ENCODE results near the gene ZNF536.
"Not testable (repeated sequence)": the region's sequence is repeated elsewhere in the genome, so short reads cannot be mapped to it uniquely, and the experiment has no call there.

The ZNF536 gene

DNA sequence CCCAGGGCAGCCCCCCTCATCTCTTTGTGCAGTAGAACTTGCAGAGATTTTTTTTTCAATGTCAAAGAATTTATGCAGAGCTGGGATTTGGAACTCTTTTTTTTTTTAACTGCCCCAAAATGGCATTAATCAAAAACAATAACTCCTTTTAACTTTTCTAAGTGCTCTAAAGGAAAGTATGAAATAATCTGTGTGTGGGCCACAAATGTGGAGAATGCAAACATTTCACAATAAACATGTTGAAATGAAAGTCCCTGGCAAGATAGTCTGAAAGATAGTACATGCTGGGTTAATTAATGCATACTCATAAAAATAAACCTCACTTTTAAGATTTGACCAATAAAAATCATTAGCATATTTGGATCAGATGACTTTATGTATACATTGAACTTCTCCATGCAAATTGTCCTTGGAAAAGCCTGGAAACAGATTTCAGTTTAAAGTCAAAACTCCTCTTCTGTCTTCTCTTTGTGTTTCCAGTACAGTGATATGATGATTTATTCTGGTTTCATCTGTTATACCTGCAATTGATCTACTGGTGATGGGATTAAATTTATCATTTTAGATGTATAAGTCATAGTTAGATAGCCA, 30.5 kb upstream of the ZNF536 start:
- DNase-seq (ENCODE audit: low read depth), result no peak

DNA sequence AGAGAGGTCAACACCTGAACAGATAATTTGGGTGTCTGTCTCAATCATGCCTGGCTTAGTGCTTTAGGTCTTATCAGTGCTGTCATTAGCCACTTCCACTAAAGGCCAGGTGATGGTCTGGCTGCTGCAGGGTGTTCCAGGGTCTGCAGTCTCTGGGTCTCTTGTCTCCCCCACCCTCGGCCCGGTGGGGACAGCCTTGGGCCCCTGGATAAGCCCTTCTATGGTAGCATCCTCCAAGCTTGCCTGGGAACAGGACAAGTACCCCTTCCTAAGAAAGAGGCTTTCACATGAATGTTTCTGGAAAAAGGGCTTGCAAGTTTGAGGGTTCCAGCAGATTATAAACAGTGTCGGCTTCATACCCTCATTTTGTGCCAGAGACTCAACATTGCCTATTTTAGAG, 29.3 kb upstream of the ZNF536 start:
- DNase-seq (ENCODE audit: low read depth), result no peak

DNA sequence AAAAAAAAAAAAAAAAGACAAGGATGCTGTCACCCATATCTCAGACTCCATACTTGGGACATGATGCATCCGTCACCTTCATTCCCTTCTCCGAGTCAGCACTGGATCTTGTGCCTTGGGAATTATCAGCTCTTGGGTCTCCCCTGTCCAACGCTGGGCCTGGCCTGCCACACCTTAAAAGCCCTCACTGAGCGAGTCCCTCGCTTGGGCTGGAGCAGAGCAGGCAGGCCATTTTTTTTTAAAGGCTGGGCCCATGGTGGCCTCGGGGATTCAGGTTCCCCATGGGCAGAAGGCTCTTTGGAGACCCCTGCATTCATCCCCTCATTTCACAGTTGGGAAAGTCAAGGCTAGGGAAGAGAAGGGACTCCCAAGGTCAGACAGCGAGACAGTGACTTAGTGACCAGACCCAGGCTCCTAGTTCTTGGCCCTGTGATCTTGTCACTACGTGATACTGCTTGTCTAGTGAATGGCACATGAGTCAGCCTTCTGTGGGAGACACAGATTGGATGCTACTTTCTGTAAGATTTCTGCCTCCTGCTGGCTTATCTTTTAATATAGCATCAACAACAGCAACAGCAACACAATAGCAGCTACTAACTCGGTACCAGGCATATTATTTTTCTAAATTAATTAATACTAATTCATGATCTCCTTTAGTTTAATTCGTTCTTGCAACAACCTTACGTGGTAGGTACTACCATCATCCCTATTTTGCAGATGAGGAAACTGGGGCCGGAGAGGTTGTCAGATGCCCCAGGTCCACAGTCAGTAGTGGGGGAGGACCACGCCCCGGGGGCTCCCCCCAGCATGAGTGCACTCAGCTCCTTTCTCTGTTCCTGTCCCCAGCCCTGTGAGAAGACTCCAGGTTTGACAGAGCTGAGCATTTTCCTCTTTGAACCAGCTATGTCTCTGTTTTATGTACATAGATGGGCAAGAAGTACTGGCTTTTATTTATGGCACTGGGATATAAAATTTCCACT, 27.4 kb upstream of the ZNF536 start:
- no peak for DNase-seq (ENCODE audit: low read depth)

GRCh38 chr19:30345686-30346085, 26.5 kb upstream of the ZNF536 start:
- no peak for DNase-seq (ENCODE audit: low read depth)

- DNase-seq (ENCODE audit: low read depth), result not testable (repeated sequence)
Measured at GRCh38 chr19:30346468-30346867, 25.7 kb upstream of the ZNF536 start.

- DNase-seq (ENCODE audit: low read depth), result no peak
Measured at GRCh38 chr19:30349131-30349730, 23.0 kb upstream of the ZNF536 start.

DNA sequence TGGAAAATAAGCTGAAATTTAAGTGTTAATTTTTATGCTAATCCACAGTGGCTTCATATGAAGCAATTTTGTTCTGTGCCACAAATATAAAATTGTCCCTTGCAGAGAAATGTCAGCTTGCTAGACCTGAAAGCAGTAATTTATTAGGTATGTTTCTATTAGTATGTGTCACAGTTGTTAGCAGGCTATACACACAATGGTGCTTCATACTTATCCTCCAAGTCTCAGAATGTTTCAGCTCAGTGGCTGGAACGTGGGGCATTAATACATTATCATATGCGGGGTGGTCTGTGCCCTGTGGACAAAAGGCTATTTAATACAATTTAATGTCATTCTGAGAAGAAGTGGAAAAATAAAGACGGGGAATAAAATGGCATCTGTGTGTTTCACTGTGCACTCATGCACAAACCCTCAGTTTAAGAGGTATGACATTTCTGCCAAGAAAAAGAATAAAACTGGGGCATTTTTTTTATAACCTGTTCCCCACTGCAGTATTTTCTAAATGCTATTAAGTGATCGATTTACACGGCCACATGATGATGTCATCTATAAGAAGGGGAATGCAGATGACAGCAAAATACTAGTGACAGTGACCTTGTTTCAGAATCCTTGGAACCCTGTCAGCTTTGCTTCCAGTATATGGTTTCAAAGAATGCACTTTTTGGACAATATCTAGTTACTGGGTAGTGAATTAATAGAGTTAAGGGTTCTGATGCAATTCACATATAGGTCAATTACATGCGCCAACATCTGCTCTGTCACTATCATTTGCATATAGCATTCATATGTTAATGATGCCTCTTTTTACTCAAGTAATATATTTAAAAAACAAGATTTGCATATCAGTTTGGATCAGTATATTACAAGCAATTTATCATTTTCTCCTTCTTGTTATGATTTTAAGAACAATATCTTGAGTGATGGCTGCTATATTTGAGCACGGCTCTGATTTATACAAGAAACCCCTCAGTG, 21.2 kb upstream of the ZNF536 start:
- DNase-seq (ENCODE audit: low read depth), result no peak

- DNase-seq (ENCODE audit: low read depth), result no peak
Measured at GRCh38 chr19:30351774-30352173, 20.4 kb upstream of the ZNF536 start.

DNA sequence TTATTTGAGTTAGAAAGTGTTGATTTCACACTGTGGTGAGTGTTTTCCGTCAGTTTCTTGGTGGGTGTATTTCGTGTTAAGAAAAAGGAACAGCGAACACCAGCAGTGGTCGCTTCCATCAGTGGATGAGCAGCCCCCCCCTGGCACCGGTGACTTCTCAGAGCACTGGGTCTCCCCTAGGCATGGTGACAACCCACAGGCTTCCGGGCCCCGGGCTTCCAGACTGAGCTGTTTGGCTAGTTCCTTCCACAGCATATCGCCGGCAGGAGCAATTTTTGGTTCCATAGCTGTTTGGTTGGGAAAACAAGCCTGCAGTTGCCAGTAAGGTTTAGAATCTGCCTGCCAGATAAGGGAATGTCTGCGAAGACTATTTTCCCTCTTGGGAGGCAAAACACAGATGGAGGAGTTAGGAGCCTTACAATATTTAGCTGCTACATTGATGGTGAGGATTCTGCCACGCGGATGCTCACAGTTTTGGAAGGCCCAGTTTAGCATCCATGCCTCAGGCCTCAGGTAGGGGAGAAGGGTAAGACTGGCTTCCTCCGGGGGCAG, 18.7 kb upstream of the ZNF536 start:
- DNase-seq (ENCODE audit: low read depth), result no peak

DNA sequence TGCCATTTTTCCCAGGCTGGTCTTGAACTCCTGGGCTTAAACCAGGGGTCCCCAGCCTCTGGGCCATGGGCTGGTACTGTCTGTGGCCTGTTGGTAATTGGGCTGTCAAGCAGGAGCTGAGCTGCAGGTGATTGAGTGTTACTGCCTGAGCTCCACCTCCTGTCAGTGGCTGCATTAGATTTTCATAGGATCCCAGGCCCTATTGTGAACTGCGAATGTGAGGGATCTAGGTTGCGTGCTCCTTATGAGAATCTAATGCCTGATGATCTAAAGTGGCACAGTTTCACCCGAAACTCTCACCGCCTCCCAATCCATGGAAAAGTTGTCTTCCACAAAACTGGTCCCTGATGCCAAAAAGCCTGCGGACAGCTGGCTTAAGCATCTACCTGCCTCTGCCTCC, 16.6 kb upstream of the ZNF536 start:
- DNase-seq (ENCODE audit: low read depth), result no peak

DNA sequence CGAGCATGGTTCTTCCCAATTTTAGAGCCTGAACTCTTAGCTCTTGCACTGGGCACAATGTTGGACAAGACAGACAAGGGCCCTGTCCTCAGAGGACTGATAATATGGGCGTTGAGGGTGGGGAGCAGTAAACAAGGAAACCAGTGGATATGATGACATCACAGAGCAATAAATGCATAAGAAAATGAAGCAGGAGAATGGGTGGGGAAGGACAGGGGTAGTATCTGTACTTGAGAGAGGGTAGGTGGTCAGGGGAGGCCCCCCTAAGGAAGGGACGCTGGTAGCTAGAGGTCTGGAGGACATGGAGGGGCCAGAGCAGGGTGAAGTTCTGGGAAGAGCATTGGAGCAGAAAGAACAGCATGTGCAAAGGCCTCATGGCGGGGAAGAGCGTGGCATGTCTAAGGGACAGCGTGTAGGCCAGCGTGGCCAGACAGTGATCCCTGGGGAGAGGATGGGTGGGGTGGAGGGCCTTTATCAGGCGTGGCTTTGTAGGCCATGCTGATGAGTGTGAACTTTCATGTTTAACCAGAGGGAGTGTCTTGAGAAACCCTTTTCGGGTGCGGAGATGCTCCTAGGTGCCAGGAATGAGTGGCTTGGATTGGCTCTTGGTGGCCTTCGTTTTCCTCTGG, 15.1 kb upstream of the ZNF536 start:
- DNase-seq (ENCODE audit: low read depth), result no peak

- no peak for DNase-seq (ENCODE audit: low read depth)
Measured at GRCh38 chr19:30357580-30357954, 14.6 kb upstream of the ZNF536 start.

DNA sequence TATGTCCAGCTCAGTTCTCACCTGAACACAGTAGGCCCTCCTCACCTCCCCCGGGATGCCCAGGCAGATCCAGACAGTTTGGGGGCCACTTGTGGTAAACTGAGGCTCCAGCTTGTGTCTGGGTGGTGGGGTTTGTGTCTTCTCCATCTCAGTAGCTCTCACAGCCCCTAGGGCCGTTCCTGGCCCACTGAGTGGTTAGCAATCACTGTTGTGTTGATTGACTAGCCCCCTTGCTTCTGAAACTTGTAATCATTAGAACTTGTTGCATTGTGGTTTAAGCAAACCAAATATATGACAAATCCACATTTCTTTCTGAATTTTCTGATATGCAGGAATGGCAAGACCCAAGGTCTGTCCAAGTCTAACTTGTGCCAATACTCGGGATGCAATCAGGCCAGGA, 13.9 kb upstream of the ZNF536 start:
- DNase-seq (ENCODE audit: low read depth), result no peak

GRCh38 chr19:30358821-30359580, 13.2 kb upstream of the ZNF536 start:
- DNase-seq (ENCODE audit: low read depth), result no peak

DNA sequence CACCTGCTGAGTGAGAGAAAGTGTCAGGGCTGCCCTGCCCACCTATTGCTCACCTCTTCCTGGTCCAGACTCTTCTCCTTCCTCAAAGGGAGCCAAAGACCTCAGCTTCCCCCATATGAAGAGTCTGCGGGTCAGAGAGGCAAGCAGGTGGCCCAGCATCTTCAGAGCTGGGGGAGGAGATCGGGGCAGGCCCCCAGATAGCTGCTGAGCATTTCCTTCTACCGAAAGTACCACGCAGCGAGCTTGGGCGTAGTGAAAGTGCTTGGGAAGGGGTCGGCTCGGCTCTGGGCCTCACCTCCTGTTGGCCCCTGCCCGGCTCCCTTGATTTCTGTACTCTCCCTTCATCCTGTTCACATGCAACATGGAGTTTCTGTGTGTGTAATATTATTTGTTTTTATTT, 12.2 kb upstream of the ZNF536 start:
- DNase-seq (ENCODE audit: low read depth), result no peak

- no peak for DNase-seq (ENCODE audit: low read depth)
Measured at GRCh38 chr19:30360376-30361106, 11.6 kb upstream of the ZNF536 start.

DNA sequence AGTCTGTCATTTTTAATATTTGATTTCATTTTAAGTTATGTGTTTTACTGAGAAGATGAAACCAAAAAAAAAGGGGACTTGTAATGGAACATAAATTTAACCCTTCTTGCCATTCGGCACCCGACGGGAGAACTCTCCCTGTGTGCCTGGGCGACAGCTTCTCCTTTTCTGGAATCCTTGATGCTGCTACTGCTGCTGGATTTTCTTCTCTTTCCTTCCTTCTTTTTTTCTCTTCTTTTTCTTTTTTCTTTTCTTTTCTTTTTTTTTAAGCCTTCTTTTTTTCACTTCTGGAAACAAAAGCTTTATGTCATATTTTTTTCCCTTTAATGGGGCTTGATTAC, 11.1 kb upstream of the ZNF536 start:
- DNase-seq (ENCODE audit: low read depth), result no peak

GRCh38 chr19:30361721-30362120, 10.5 kb upstream of the ZNF536 start:
- DNase-seq (ENCODE audit: low read depth), result no peak

DNA sequence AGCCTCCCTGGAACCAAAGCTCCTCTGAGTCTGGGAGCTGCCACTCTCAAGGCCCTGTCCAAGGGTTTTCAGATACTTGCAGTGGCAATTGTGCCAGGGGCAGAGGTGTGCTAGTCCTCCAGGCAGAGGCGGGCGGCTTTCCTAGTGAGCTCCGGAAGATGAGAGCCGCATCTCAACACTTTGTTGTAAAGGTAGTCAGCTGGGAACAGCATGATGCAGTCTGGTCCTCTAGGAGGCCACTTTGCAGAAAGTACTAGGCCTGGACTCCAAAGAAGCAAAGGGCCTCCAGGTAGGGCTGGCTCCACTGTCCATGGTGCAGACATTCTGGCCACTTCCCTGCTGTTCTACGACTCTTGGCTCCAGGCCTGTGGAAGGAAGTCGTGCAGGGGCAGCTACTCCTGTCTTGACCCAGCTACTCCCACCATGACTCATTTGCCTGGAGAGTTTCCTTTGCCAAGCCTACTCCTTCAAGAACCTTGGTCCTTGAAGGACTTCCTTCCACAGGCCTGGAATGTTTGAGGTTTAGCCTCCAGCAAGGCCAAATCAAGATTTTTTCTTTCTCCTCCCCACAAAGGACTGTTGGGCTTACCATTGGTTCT, 9.9 kb upstream of the ZNF536 start:
- no peak for DNase-seq (ENCODE audit: low read depth)
